ENCODE data around the gene SLC22A5. TPM values are rescaled to one million over a fixed set of nuclear protein-coding genes. Genes with fewer than 3 reads are reported as not detected.

Gene SLC22A5
- polyA plus RNA-seq, 1 donor (not counting 4 experiments of a cell fraction or from before 2014, with no cell fraction given), result 14.8 TPM

- Histone ChIP-seq H3K27ac (ENCODE audit: control insufficient read depth, insufficient read depth, low read length) (no peak overlapping the region), H3K4me2 (ENCODE audit: control insufficient read depth, extremely low read depth, insufficient read depth, low read depth, low read length) (no peak overlapping the region), H3K36me3 (ENCODE audit: control insufficient read depth in 2 of 2, extremely low read depth in 1 of 2, insufficient read depth in 2 of 2, low read length in 2 of 2) (peaks cover 0 to 2% of the 10 kb centered on the region in 2 experiments), H3K4me1 (ENCODE audit: control insufficient read depth, extremely low read depth, insufficient read depth, low read length) (no peaks in the 10 kb centered on the region), H3K4me3 (ENCODE audit: control insufficient read depth in 2 of 3, extremely low read depth in 1 of 3, insufficient read depth in 2 of 3, low read depth in 1 of 3, low read length in 3 of 3) (no peak overlapping the region), H2AFZ (ENCODE audit: control insufficient read depth, low read length) (no peak overlapping the region), H3K79me2 (ENCODE audit: control insufficient read depth, insufficient read depth, low read length) (no peaks in the 10 kb centered on the region), H3K27me3 (ENCODE audit: control insufficient read depth, extremely low read depth, insufficient read depth, low read length) (no peaks in the 10 kb centered on the region), H3K9me3 (ENCODE audit: control insufficient read depth, low read depth, low read length) (no peaks in the 10 kb centered on the region), H3K9me1 (ENCODE audit: control insufficient read depth, extremely low read depth, insufficient read depth, low read length) (no peaks in the 10 kb centered on the region), H4K20me1 (ENCODE audit: control insufficient read depth, extremely low read depth, insufficient read depth, low read length) (no peaks in the 10 kb centered on the region), H3K9ac (ENCODE audit: control insufficient read depth, extremely low read depth, insufficient read depth, low read length) (no peak overlapping the region)
- FAIRE-seq, result peak; percentile 17
- no peak for DNase-seq (ENCODE audit: low read depth, low spot score)
- dilution Hi-C loops (cut with MboI; ENCODE audit: extremely low pct_ligation_motif_present, low sequenced_read_pairs), result no loop called here
- TF ChIP-seq EZH2 (IDR thresholded peaks at IDR 0.05; ENCODE audit: low read length) (no peak), CTCF (optimal IDR thresholded peaks at IDR 0.05 in 1 of 3, IDR thresholded peaks at IDR 0.05 in 1 of 3, conservative IDR thresholded peaks at IDR 0.05 in 1 of 3; ENCODE audit: extremely low read depth in 1 of 3, insufficient read depth in 2 of 3, low read length in 3 of 3) (no peak)
Measured at GRCh38 chr5:132342291-132343180, 27.0 kb upstream of the SLC22A5 start.

- Histone ChIP-seq H3K9me1 (ENCODE audit: control insufficient read depth, extremely low read depth, insufficient read depth, low read length) (no peaks in the 10 kb centered on the region), H3K4me3 (ENCODE audit: control insufficient read depth in 2 of 3, extremely low read depth in 1 of 3, insufficient read depth in 2 of 3, low read depth in 1 of 3, low read length in 3 of 3) (no peak overlapping the region), H2AFZ (ENCODE audit: control insufficient read depth, low read length) (no peak overlapping the region), H3K4me2 (ENCODE audit: control insufficient read depth, extremely low read depth, insufficient read depth, low read depth, low read length) (no peak overlapping the region), H3K36me3 (ENCODE audit: control insufficient read depth in 2 of 2, extremely low read depth in 1 of 2, insufficient read depth in 2 of 2, low read length in 2 of 2) (peaks cover 0 to 8% of the 10 kb centered on the region in 2 experiments), H3K9ac (ENCODE audit: control insufficient read depth, extremely low read depth, insufficient read depth, low read length) (no peak overlapping the region), H3K27me3 (ENCODE audit: control insufficient read depth, extremely low read depth, insufficient read depth, low read length) (no peaks in the 10 kb centered on the region), H3K9me3 (ENCODE audit: control insufficient read depth, low read depth, low read length) (no peaks in the 10 kb centered on the region), H3K27ac (ENCODE audit: control insufficient read depth, insufficient read depth, low read length) (no peak overlapping the region), H3K79me2 (ENCODE audit: control insufficient read depth, insufficient read depth, low read length) (no peaks in the 10 kb centered on the region), H3K4me1 (ENCODE audit: control insufficient read depth, extremely low read depth, insufficient read depth, low read length) (no peaks in the 10 kb centered on the region), H4K20me1 (ENCODE audit: control insufficient read depth, extremely low read depth, insufficient read depth, low read length) (no peaks in the 10 kb centered on the region)
- no peak for TF ChIP-seq EZH2 (IDR thresholded peaks at IDR 0.05; ENCODE audit: low read length)
- TF ChIP-seq CTCF (optimal IDR thresholded peaks at IDR 0.05 in 1 of 3, IDR thresholded peaks at IDR 0.05 in 1 of 3, conservative IDR thresholded peaks at IDR 0.05 in 1 of 3; ENCODE audit: extremely low read depth in 1 of 3, insufficient read depth in 2 of 3, low read length in 3 of 3), result no peak
- FAIRE-seq (no peak), DNase-seq (ENCODE audit: low read depth, low spot score) (no peak)
- dilution Hi-C loops (cut with MboI; ENCODE audit: extremely low pct_ligation_motif_present, low sequenced_read_pairs), result no loop called here
Measured at GRCh38 chr5:132344775-132345514, 24.6 kb upstream of the SLC22A5 start.

All from keratinocyte (primary cell).